Measurements from ENCODE around the gene PTGES. TPM values are rescaled to one million over a fixed set of nuclear protein-coding genes. Genes with fewer than 3 reads are reported as not detected.
"Not testable (repeated sequence)": the region's sequence is repeated elsewhere in the genome, so short reads cannot be mapped to it uniquely, and the experiment has no call there.

The PTGES gene
- total RNA-seq: 10 to 100 TPM in 1 of 2 donors, 1 to 10 TPM in 1; 7.9 to 15.9 TPM
- long read RNA-seq, donor 1, transcript PTGES-201 (3 exons, 1,774 nt): major isoform, 7 of 16 reads
- long read RNA-seq, donor 1, partial matches to known transcripts: 2 of 16 reads
- long read RNA-seq, donor 1, other reads (novel, unspliced or antisense): 6 of 16 reads
- long read RNA-seq, donor 2, transcript PTGES-201 (3 exons, 1,774 nt): major isoform, 23 of 28 reads
- long read RNA-seq, donor 2, partial matches to known transcripts: 2 of 28 reads
- long read RNA-seq, donor 2, other reads (novel, unspliced or antisense): 3 of 28 reads

DNA sequence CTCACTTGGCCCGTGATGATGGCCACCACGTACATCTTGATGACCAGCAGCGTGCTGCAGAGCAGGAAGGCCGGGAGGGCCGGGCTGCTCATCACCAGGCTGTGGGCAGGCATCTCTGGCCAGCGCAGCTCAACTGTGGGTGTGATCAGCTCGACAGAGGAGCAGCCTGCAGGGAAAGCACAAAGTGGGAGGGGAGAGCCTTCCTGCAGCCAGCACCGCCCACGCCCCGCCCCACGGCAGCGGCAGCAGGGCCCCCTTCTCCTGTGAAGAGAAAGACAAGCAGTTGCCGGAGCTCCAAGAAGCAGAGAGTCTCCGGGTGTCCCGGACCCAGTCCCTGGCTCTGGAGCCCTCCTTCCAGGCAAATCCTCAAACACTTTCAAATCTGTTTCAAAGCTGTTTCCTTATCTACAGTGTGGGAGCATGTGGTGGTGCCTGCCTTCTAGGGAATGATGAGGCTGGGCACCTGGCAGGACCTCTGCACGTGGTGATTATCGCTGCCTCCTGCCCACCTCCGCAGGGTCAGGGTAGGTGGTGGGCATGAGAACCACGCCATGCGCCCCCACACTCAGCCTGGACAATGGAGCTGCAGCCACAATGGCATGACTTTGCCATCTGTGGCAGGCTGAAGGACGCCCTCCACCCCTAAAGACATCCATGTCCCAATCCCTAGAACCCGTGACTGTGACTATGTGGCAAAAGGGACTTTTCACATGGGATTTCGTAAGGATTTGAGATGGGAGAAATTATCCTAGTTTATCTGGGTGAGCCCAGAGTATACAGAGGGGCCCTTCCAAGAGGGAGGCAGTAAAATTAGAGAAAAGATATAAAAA lies at the start of gene PTGES:
Gene PTGES (minus strand): TSS at position 143 of the 830 bp plus-strand sequence. CDS start 30 bp downstream, at position 113.
- intact Hi-C loops (cut with DNase I): no loop called here
- peak; percentile 89 for DNase-seq (ENCODE audit: low spot score)

DNA sequence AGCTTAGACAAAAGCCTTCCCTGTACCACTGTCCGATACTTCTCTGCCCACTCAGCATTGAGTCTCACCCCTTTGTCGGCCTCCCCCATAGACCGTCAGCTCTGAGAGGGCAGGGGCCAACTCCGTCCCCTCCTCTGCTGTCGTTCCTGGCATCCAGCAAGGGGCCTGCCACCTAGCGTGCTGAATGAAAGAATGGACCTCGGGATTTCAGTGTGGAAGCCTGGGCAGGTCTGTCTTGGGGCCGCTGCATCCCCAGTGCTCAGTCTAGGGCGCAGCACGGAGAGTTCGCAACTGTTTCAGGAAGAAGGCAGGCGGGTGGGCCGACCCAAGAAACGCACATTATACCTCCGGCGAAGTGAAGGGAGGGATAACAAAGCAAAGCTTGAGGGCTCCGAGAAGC lies 48.7 kb upstream of the PTGES start:
- intact Hi-C loops (cut with DNase I): no loop called here

GRCh38 chr9:129798973-129799372 lies 46.1 kb upstream of the PTGES start:
- intact Hi-C loops (cut with DNase I): no loop called here
- no peak for DNase-seq (ENCODE audit: low spot score)

More for the DNA sequence above, 48.7 kb upstream of the PTGES start:
- DNase-seq (ENCODE audit: low spot score): no peak

GRCh38 chr9:129796029-129796428 lies 43.2 kb upstream of the PTGES start:
- DNase-seq (ENCODE audit: low spot score); intact Hi-C loops (cut with DNase I): not testable (repeated sequence)

GRCh38 chr9:129794549-129794948 lies 41.7 kb upstream of the PTGES start:
- intact Hi-C loops (cut with DNase I): no loop called here

DNA sequence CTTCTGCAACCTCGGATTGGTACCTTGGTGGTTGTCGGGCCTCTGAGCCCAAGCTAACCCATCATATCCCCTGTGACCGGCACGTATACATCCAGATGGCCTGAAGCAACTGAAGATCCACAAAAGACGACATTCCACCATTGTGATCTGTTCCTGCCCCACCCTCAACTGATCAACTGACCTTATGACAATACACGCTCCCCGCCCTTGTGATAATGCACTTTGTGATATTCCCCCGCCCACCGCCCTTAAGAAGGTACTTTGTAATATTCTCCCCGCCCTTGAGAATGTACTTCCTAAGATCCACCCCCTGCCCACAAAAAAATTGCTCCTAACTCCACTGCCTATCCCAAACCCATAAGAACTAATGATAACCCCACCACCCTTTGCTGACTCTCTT lies 33.6 kb upstream of the PTGES start:
- intact Hi-C loops (cut with DNase I): loop anchor here in 1 of 2 donors (5.0 to 10.0 kb wide), 2 partner anchors 144 to 652 kb away; partner anchors contain the start of gene ASB6
- DNase-seq (ENCODE audit: low spot score): no peak

More at GRCh38 chr9:129794549-129794948, 41.7 kb upstream of the PTGES start:
- no peak for DNase-seq (ENCODE audit: low spot score)

DNA sequence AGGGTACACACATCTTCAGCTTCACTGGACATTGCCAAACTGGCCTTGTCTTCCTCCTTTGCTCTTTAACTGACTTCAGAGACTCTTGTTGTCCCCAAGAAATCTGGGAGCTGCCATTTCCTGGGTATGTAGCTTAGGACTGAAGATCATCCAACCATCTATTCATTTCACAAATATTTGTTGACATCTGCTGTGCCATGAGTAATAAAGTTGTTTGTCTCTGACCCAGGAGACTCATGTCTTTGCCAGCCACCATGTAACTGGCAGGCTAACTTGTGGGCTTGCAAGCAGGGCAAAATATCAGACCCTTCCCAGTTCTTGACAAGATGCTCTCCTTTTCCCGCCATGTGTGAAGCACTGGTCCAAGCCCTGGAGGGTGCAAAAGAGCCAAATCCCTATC lies 33.0 kb upstream of the PTGES start:
- intact Hi-C loops (cut with DNase I): loop anchor here in 1 of 2 donors (5.0 to 10.0 kb wide), 2 partner anchors 144 to 651 kb away; partner anchors contain the start of gene ASB6
- DNase-seq (ENCODE audit: low spot score): no peak

DNA sequence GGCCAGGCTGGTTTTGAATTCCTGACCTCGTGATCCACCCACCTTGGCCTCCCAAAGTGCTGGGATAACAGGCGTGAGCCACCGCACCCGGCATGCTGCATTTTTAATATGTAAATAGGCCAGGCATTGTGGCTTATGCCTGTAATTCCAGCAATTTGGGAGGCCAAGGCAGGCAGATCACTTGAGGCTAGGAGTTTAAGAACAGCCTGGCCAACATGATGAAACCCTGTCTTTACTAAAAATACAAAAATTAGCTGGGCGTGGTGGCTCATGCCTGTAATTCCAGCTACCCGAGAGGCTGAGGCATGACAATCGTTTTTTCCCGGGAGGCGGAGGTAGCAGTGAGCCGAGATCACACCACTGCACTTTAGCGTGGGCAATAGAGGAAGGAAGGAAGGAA lies 32.1 kb upstream of the PTGES start:
- intact Hi-C loops (cut with DNase I): loop anchor here (5.0 to 10.0 kb wide), 3 partner anchors 48 to 650 kb away; partner anchors contain the start of gene ASB6 (in 2 of the 2)
- not testable (repeated sequence) for DNase-seq (ENCODE audit: low spot score)

DNA sequence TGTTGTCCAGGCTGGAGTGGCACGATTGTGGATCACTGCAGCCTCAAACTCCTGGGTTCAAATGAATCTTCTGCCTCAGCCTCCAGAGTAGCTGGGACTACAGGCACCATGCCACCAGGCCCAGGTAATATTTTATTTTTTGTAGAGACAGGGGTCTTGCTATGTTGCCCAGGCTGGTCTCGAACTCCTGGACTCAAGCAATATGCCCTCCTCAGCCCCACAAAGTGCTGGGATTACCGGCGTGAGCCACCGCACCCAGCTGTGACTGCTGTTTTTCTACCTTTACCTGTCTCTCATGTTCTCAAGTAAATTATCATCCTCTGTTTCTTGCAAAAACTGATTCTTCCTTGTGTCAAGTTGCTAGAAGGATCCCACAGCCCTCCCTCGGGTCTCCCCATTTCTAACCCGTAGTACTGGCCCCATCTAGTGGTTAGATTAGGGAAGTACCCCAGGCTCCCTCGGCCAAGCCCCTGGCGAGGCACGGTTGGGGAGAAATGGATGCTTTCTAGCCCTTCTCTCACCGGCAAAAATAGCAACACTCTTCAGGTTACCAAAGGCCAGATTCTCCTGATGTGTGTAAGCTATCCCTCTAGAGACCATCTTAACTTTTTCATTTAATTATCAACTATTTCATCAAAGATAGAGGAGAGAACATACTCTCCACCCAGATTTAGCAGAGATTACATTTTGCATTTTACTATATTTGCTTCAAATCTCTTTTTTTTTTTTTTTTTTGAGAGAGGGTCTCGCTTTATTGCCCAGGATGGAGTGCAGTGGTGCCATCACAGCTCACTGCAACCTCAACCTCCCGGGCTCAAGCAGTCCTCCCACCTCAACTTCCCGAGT lies 30.9 kb upstream of the PTGES start:
- intact Hi-C loops (cut with DNase I): loop anchor here (5.0 to 10.0 kb wide), 3 partner anchors 46 to 649 kb away; partner anchors contain the start of gene ASB6 (in 1 of the 2)
- DNase-seq (ENCODE audit: low spot score): peak; percentile 87

- DNase-seq (ENCODE audit: low spot score): no peak
- intact Hi-C loops (cut with DNase I): loop anchor here (5.0 to 10.0 kb wide), 3 partner anchors 45 to 647 kb away; partner anchors contain the start of gene ASB6 (in 1 of the 2)
Observed at GRCh38 chr9:129781981-129782380, 29.1 kb upstream of the PTGES start.

- intact Hi-C loops (cut with DNase I): loop anchor here (5.0 to 10.0 kb wide), 3 partner anchors 44 to 646 kb away; partner anchors contain the start of gene ASB6 (in 1 of the 2)
- DNase-seq (ENCODE audit: low spot score): no peak
Observed at GRCh38 chr9:129781131-129781530, 28.3 kb upstream of the PTGES start.

DNA sequence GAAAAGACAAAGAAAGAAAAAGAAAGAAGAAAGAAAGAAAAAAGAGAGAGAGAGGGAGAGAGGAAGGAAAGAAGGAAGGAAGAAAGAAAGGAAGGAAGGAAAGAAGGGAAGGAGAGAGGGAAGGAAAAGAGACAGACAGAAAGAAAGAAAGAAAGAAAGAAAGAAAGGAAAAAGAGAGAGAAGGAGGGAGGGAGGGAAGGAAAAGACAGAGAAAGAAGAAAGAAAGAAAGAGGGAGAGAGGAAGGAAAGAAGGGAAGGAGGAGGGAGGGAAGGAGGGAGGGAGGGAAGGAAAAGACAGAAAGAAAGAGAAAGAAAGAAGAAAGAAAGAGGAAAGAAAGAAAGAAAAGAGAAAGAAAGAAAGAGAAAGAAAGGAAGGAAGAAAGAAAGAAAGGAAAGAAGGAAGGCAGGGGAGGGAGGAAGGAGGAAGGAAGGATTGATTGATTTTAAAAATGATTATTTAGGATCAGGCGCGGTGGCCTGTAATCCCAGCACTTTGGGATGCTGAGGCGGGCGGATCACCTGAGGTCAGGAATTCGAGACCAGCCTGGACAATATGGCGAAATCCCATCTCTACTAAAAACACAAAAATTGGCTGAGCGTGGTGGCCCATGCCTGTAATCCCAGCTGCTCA lies 26.8 kb upstream of the PTGES start:
- DNase-seq (ENCODE audit: low spot score): no peak
- intact Hi-C loops (cut with DNase I): loop anchor here (5.0 to 10.0 kb wide), 4 partner anchors 42 to 1203 kb away; partner anchors contain the start of gene ASB6 (in 1 of the 2)

DNA sequence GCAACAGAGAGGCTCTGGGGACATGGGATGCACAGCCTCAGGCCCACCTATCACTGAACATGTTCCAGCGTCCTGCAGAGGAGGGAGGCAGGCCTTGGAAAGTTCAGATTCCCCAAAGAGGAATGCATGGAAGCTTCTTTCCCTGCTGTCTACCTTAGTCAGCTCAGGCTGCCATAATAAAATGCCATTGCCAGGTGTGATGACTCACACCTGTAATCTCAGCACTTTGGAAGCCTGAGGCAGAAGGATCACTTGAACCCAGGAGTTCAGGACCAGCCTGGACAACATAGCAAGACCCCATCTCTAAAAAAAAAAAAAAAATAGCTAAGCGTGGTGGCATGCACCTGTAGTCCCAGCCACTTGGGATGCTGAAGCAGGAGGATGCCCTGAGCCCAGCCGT lies 25.6 kb upstream of the PTGES start:
- intact Hi-C loops (cut with DNase I): loop anchor here in 1 of 2 donors (5.0 kb wide), 1 partner anchor 1204 kb away; no protein-coding TSS in a partner anchor
- DNase-seq (ENCODE audit: low spot score): no peak

GRCh38 chr9:129777769-129778130 lies 24.9 kb upstream of the PTGES start:
- intact Hi-C loops (cut with DNase I): loop anchor here in 1 of 2 donors (5.0 kb wide), 1 partner anchor 1205 kb away; no protein-coding TSS in a partner anchor
- no peak for DNase-seq (ENCODE audit: low spot score)

DNA sequence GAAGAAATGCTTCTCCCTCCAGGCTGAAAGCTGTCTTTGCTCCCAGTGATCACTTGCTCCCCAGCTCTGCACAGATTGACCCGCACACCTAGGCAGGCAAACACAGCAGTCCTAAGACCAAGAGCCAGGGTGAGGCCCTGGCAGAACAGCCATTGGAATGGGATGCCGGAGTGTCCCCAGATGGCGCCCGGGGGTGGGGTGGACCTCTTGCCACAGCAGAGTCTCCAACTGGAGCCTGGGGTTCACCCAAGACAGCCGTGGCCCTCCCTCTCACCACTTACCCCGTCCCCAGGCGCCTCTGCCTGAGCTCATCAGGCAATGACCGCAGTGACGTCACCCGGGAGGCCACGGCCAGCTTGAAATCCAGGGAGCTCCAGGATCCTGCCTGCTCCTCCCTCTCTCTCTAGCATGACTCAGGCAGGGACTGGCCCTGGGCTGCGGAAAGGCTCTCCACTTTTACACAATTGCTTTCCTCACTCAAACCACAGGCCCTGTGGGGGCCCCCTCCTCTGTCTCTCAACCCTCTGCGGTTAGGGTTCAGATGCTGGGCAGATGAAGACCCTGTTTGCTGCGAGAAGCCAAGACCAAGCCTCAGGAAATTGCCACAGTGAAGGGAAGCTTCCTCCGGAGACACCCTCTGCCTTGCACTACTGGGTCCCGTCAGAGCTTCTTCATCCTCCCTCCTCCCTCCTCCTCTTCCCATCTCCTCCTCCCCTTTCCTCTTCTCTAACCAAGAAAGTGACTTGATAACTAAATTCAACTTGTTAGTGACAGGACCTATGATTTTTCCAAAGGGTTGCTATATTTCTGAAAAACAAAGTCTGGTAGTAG lies 24.3 kb upstream of the PTGES start:
- DNase-seq (ENCODE audit: low spot score): peak; percentile 99
- intact Hi-C loops (cut with DNase I): loop anchor here in 1 of 2 donors (5.0 kb wide), 1 partner anchor 1205 kb away; no protein-coding TSS in a partner anchor

- no peak for DNase-seq (ENCODE audit: low spot score)
- intact Hi-C loops (cut with DNase I): loop anchor here in 1 of 2 donors (5.0 kb wide), 1 partner anchor 1206 kb away; no protein-coding TSS in a partner anchor
Observed at GRCh38 chr9:129776566-129776937, 23.7 kb upstream of the PTGES start.

GRCh38 chr9:129776096-129776495 lies 23.3 kb upstream of the PTGES start:
- not testable (repeated sequence) for DNase-seq (ENCODE audit: low spot score)
- intact Hi-C loops (cut with DNase I): loop anchor here in 1 of 2 donors (5.0 kb wide), 1 partner anchor 1206 kb away; no protein-coding TSS in a partner anchor

All from posterior vena cava (tissue), 2 donors.